Measurements from ENCODE around the gene USP21. TPM values are rescaled to one million over a fixed set of nuclear protein-coding genes. Genes with fewer than 3 reads are reported as not detected.

The USP21 gene
- total RNA-seq, 1 experiment from 2014 or later, result 36.6 TPM

DNA sequence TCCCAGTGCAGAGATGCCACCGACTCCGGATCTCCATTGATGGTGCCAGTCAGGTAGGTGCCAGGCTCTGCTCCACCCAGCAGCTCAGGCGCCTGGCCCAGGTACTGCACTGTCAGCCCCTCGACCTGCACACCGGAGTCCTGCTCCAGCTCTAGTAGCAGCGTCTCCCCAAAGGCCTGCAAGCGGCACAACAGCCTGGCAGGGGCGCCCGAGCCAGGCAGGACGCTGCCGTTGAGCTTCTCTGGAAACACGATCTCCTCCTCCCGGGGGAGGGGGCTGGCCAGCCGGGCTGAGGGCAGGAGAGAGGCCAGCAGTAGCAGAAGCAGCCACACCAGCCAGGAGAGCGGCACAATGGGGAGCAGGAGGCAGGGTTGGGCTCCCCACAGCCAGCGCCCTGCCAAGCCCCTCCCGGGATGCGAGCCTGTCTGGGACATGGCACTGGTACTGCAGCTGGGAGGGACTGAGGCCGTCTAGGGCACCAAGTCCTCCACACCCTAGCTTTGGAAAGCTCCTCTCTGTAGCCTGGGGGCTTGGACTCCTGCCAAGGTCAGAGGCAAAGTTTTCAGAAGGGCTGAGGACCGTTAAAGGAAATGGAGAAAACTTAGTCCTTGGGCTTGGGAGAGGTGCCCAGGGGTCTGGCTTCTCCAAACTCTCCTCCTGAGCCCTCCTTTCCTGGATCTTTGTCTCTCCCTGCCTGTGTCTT is 39.0 kb downstream of the USP21 start:
- H3K4me3 Mint-ChIP-seq (ENCODE audit: unreplicated experiment), result peak overlapping the region; percentile 11
- CTCF ChIA-PET, result interaction anchor here (0.5 to 4.1 kb wide), 17 partner anchors 10 to 188 kb away, joined by 3 to 28 read pairs (median 4); partner anchors contain the start of genes PPOX and TOMM40L
- TF ChIP-seq, protein P1, sequence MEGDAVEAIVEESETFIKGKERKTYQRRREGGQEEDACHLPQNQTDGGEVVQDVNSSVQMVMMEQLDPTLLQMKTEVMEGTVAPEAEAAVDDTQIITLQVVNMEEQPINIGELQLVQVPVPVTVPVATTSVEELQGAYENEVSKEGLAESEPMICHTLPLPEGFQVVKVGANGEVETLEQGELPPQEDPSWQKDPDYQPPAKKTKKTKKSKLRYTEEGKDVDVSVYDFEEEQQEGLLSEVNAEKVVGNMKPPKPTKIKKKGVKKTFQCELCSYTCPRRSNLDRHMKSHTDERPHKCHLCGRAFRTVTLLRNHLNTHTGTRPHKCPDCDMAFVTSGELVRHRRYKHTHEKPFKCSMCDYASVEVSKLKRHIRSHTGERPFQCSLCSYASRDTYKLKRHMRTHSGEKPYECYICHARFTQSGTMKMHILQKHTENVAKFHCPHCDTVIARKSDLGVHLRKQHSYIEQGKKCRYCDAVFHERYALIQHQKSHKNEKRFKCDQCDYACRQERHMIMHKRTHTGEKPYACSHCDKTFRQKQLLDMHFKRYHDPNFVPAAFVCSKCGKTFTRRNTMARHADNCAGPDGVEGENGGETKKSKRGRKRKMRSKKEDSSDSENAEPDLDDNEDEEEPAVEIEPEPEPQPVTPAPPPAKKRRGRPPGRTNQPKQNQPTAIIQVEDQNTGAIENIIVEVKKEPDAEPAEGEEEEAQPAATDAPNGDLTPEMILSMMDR (IDR thresholded peaks at IDR 0.05; ENCODE audit: unreplicated experiment), result no peak
- DNase-seq (ENCODE audit: unreplicated experiment), result peak; percentile 81
- no TSS peak for BruUV-seq (replicated peaks)
- H3K36me3 Mint-ChIP-seq (ENCODE audit: insufficient read depth, unreplicated experiment), result peaks cover 9% of the 10 kb centered on the region
- peaks cover 45% of the 10 kb centered on the region for H3K4me1 Mint-ChIP-seq (ENCODE audit: insufficient read depth, unreplicated experiment)
- H3K27ac Mint-ChIP-seq (ENCODE audit: low read depth, unreplicated experiment), result no peak overlapping the region
- H3K27me3 Mint-ChIP-seq (ENCODE audit: insufficient read depth, unreplicated experiment), result no peaks in the 10 kb centered on the region
- H3K9me3 Mint-ChIP-seq (ENCODE audit: unreplicated experiment), result no peaks in the 10 kb centered on the region
- intact Hi-C loops (cut with micrococcal nuclease), result no loop called here
- POLR2A ChIA-PET, result interaction anchor here (0.6 to 2.9 kb wide), 13 partner anchors 12 to 568 kb away, joined by 3 to 11 read pairs (median 4); partner anchors contain the start of genes DEDD, FCER1G and TOMM40L

- intact Hi-C loops (cut with micrococcal nuclease), result no loop called here
- CTCF ChIA-PET, result interaction anchor here (0.5 to 4.1 kb wide), 20 partner anchors 10 to 1221 kb away, joined by 3 to 28 read pairs (median 4); partner anchors contain the start of genes PPOX and TOMM40L
- no peaks in the 10 kb centered on the region for H3K27me3 Mint-ChIP-seq (ENCODE audit: insufficient read depth, unreplicated experiment)
- TF ChIP-seq, protein P1 (IDR thresholded peaks at IDR 0.05; ENCODE audit: unreplicated experiment), result no peak
- H3K36me3 Mint-ChIP-seq (ENCODE audit: insufficient read depth, unreplicated experiment), result peaks cover 15% of the 10 kb centered on the region
- H3K27ac Mint-ChIP-seq (ENCODE audit: low read depth, unreplicated experiment), result no peak within 1 kb of the TSS
- no peaks in the 10 kb centered on the region for H3K9me3 Mint-ChIP-seq (ENCODE audit: unreplicated experiment)
- H3K4me1 Mint-ChIP-seq (ENCODE audit: insufficient read depth, unreplicated experiment), result peaks cover 46% of the 10 kb centered on the region
- BruUV-seq (replicated peaks), result no TSS peak
- POLR2A ChIA-PET, result interaction anchor here (0.7 to 2.9 kb wide), 9 partner anchors 12 to 190 kb away, joined by 3 to 11 read pairs (median 4); partner anchors contain the start of genes FCER1G and TOMM40L
- H3K4me3 Mint-ChIP-seq (ENCODE audit: unreplicated experiment), result peak within 1 kb of the TSS; percentile 11
- peak; percentile 44 for DNase-seq (ENCODE audit: unreplicated experiment)
These were observed 39.7 kb downstream of the USP21 start, which contains the start of gene ADAMTS4 for GRCh38 chr1:161198897-161199431. Gene ADAMTS4, minus strand, starts transcription at chr1:161199054. Its CDS starts 427 bp downstream, at chr1:161198627.

- Mint-ChIP-seq H3K4me1 (ENCODE audit: insufficient read depth, unreplicated experiment) (peaks cover 53% of the 10 kb centered on the region), H3K36me3 (ENCODE audit: insufficient read depth, unreplicated experiment) (peaks cover 22% of the 10 kb centered on the region), H3K27me3 (ENCODE audit: insufficient read depth, unreplicated experiment) (no peaks in the 10 kb centered on the region), H3K4me3 (ENCODE audit: unreplicated experiment) (no peak overlapping the region), H3K27ac (ENCODE audit: low read depth, unreplicated experiment) (no peak overlapping the region), H3K9me3 (ENCODE audit: unreplicated experiment) (no peaks in the 10 kb centered on the region)
- TF ChIP-seq, protein P1 (IDR thresholded peaks at IDR 0.05; ENCODE audit: unreplicated experiment), result no peak
- CTCF ChIA-PET, result interaction anchor here (0.5 to 4.1 kb wide), 14 partner anchors 9 to 1221 kb away, joined by 3 to 28 read pairs (median 4); partner anchors contain the start of genes PPOX and TOMM40L
- BruUV-seq (replicated peaks), result no TSS peak
- POLR2A ChIA-PET, result interaction anchor here (1.0 to 2.9 kb wide), 5 partner anchors 18 to 190 kb away, joined by 3 to 11 read pairs (median 5); partner anchors contain the start of gene TOMM40L
- intact Hi-C loops (cut with micrococcal nuclease), result no loop called here
- DNase-seq (ENCODE audit: unreplicated experiment), result no peak
These were observed 40.3 kb downstream of the USP21 start for GRCh38 chr1:161199506-161200139.
